Suprapubic skin (tissue), 4 donors: Measurements from ENCODE around the gene APLF. TPM values are rescaled to one million over a fixed set of nuclear protein-coding genes. Genes with fewer than 3 reads are reported as not detected.

Source experiments
- DNase-seq, 2 donors: peaks; one replicate each; pipeline ENCODE4 v3.0.0-alpha.2; 2019; ENCODE audit warnings: low spot score in 2 of 2
- H3K27ac ChIP-seq: fragments of 200-600 bp; sonication (generic); one replicate; pipeline ENCODE4 v1.5.1; 2019
- H3K27me3 ChIP-seq: fragments of 200-600 bp; sonication (generic); one replicate; pipeline ENCODE4 v1.5.1; 2019
- H3K36me3 ChIP-seq: fragments of 200-600 bp; sonication (generic); one replicate; pipeline ENCODE4 v1.5.1; 2019
- H3K4me1 ChIP-seq: fragments of 200-600 bp; sonication (generic); one replicate; pipeline ENCODE4 v1.5.1; 2019
- H3K4me3 ChIP-seq: fragments of 200-600 bp; sonication (generic); one replicate; pipeline ENCODE4 v1.5.1; 2019; ENCODE audit warnings: mild to moderate bottlenecking
- H3K9me3 ChIP-seq: fragments of 200-600 bp; sonication (generic); one replicate; pipeline ENCODE4 v1.5.1; 2019
- CTCF ChIP-seq, 2 donors: fragments of 200-600 bp in 1 of 2; fragments of 450-650 bp in 1 of 2; sonication (generic) in 1 of 2; IDR thresholded peaks; one replicate each; pipeline ENCODE4 v1.5.1; 2016 to 2019; ENCODE audit warnings: antibody characterized with exemption in 2 of 2, mild to moderate bottlenecking in 1 of 2, moderate library complexity in 1 of 2
- EP300 ChIP-seq: sonication (generic); formaldehyde crosslinking; IDR thresholded peaks from one replicate; pipeline ENCODE4 v1.6.1; 2017; ENCODE audit warnings: antibody characterized with exemption
- POLR2A ChIP-seq, 2 donors: fragments of 450-650 bp; IDR thresholded peaks; one replicate each; pipeline ENCODE4 v1.6.1; 2017; ENCODE audit warnings: antibody characterized with exemption in 2 of 2, mild to moderate bottlenecking in 2 of 2, moderate library complexity in 2 of 2
- POLR2AphosphoS5 ChIP-seq, 3 donors: sonication (generic); formaldehyde crosslinking; IDR thresholded peaks; one replicate each; pipeline ENCODE4 v1.6.1; 2017; ENCODE audit warnings: antibody characterized with exemption in 3 of 3
- WGBS: methylation state at CpG from one replicate; pipeline ENCODE4 v1.1.5; 2018; 5-methylcytosine and 5-hydroxymethylcytosine counted together
- total RNA-seq, 4 donors: library from RNA; depleted of rRNA; stranded (reverse); fragments of >200 nt; gene quantifications; one replicate each; pipeline ENCODE4 v1.1.0, GENCODE V29; 2016

The APLF gene
- total RNA-seq, 4 donors from 2014 or later = 8.8 to 10.5 (median 9.9) TPM

- no peaks in the 10 kb centered on the region for H3K4me1 ChIP-seq
- no peaks in the 10 kb centered on the region for H3K27me3 ChIP-seq
- 88% methylated on average over 2 of the region's 2 CpGs for WGBS
- DNase-seq = no peak
- no peak overlapping the region for H3K27ac ChIP-seq
- H3K4me3 ChIP-seq = no peak overlapping the region
- H3K36me3 ChIP-seq = no peaks in the 10 kb centered on the region
- no peak for TF ChIP-seq POLR2AphosphoS5 (IDR thresholded peaks at IDR 0.05)
- TF ChIP-seq CTCF (IDR thresholded peaks at IDR 0.05) = no peak
- TF ChIP-seq EP300 = no peak
- TF ChIP-seq POLR2A (IDR thresholded peaks at IDR 0.05) = no peak
- no peaks in the 10 kb centered on the region for H3K9me3 ChIP-seq
Observed at GRCh38 chr2:68564426-68564825, 97.0 kb downstream of the APLF start.

GRCh38 chr2:68565273-68565672 lies 97.9 kb downstream of the APLF start:
- no peaks in the 10 kb centered on the region for H3K27me3 ChIP-seq
- no peaks in the 10 kb centered on the region for H3K9me3 ChIP-seq
- H3K36me3 ChIP-seq = no peaks in the 10 kb centered on the region
- TF ChIP-seq CTCF (IDR thresholded peaks at IDR 0.05) = no peak
- TF ChIP-seq EP300 = no peak
- no peak for TF ChIP-seq POLR2AphosphoS5 (IDR thresholded peaks at IDR 0.05)
- no peak for TF ChIP-seq POLR2A (IDR thresholded peaks at IDR 0.05)
- no peaks in the 10 kb centered on the region for H3K4me1 ChIP-seq
- H3K27ac ChIP-seq = no peak overlapping the region
- DNase-seq = no peak
- H3K4me3 ChIP-seq = no peak overlapping the region

- no peaks in the 10 kb centered on the region for H3K9me3 ChIP-seq
- H3K4me3 ChIP-seq = no peak overlapping the region
- WGBS = 68% methylated on average over 4 of the region's 4 CpGs
- no peaks in the 10 kb centered on the region for H3K36me3 ChIP-seq
- no peak overlapping the region for H3K27ac ChIP-seq
- no peaks in the 10 kb centered on the region for H3K4me1 ChIP-seq
- no peaks in the 10 kb centered on the region for H3K27me3 ChIP-seq
- TF ChIP-seq EP300 = no peak
- TF ChIP-seq CTCF (IDR thresholded peaks at IDR 0.05) = no peak
- no peak for TF ChIP-seq POLR2AphosphoS5 (IDR thresholded peaks at IDR 0.05)
- no peak for TF ChIP-seq POLR2A (IDR thresholded peaks at IDR 0.05)
- DNase-seq = no peak
Observed at GRCh38 chr2:68565858-68566257, 98.5 kb downstream of the APLF start.

- DNase-seq = no peak
- no peak for TF ChIP-seq EP300
- TF ChIP-seq POLR2AphosphoS5 (IDR thresholded peaks at IDR 0.05) = no peak
- no peak for TF ChIP-seq CTCF (IDR thresholded peaks at IDR 0.05)
- no peak for TF ChIP-seq POLR2A (IDR thresholded peaks at IDR 0.05)
- Histone ChIP-seq H3K27ac (no peak overlapping the region), H3K36me3 (no peaks in the 10 kb centered on the region), H3K27me3 (no peaks in the 10 kb centered on the region), H3K9me3 (no peaks in the 10 kb centered on the region), H3K4me1 (no peaks in the 10 kb centered on the region), H3K4me3 (no peak overlapping the region)
- 93% methylated on average over 3 of the region's 3 CpGs for WGBS
Observed at GRCh38 chr2:68566362-68566761, 99.0 kb downstream of the APLF start.

GRCh38 chr2:68568116-68568515 lies 100.7 kb downstream of the APLF start:
- Histone ChIP-seq H3K27ac (no peak overlapping the region), H3K36me3 (no peaks in the 10 kb centered on the region), H3K27me3 (no peaks in the 10 kb centered on the region), H3K4me3 (no peak overlapping the region), H3K4me1 (no peaks in the 10 kb centered on the region), H3K9me3 (no peaks in the 10 kb centered on the region)
- TF ChIP-seq POLR2AphosphoS5 (IDR thresholded peaks at IDR 0.05) (no peak), POLR2A (IDR thresholded peaks at IDR 0.05) (no peak), CTCF (IDR thresholded peaks at IDR 0.05) (no peak), EP300 (no peak)
- DNase-seq = no peak
- 100% methylated on average over 1 of the region's 1 CpG for WGBS
